ENCODE measurements around the gene SNX21.

DNA sequence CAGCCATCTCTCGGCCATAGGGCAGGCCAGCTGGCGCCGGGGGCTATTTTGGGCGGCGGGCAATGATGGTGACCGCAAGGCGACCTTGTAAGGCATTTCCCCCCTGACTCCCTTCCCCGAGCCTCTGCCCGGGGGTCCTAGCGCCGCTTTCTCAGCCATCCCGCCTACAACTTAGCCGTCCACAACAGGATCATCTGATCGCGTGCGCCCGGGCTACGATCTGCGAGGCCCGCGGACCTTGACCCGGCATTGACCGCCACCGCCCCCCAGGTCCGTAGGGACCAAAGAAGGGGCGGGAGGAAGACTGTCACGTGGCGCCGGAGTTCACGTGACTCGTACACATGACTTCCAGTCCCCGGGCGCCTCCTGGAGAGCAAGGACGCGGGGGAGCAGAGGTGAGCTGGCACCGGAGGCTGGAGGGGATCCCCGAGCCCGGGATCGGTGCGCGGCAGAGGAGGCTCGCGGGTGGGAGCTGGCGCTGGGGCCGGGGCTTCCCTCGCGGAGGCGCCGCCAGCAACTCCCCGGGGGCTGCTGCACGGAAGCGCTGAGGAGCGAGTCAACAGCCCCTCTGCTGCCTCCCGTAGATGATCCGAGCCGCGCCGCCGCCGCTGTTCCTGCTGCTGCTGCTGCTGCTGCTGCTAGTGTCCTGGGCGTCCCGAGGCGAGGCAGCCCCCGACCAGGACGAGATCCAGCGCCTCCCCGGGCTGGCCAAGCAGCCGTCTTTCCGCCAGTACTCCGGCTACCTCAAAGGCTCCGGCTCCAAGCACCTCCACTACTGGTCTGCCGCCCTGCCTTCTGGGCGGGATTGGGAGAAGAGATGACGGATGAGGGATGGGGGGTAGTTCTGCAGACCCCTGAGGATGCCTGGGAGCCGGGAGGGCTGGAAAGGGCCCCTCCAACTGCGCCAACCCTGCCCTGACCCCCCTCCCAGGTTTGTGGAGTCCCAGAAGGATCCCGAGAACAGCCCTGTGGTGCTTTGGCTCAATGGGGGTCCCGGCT is 57.7 kb downstream of the SNX21 start, which contains the start of the genes CTSA and NEURL2:
- TF ChIP-seq TAF1 (IDR thresholded peaks at IDR 0.05; ENCODE audit: borderline replicate concordance, insufficient read depth, low read length) = peak; percentile 90
- TF ChIP-seq POLR2AphosphoS5 (IDR thresholded peaks at IDR 0.05; ENCODE audit: low read depth, low read length) = peak; percentile 81

Measured in PFSK-1 (cell line).